H1 (cell line): Measurements from ENCODE around the gene TEAD1. TPM values are rescaled to one million over a fixed set of nuclear protein-coding genes. Genes with fewer than 3 reads are reported as not detected.

ENCODE experiments used
- CBX8 ChIP-seq: fragments of 300-800, 300-1000 bp; sonication (generic); IDR thresholded peaks from 2 replicates; pipeline ENCODE4 v1.7.1; 2016; ENCODE audit warnings: low read depth, low read length, borderline replicate concordance
- SIN3A ChIP-seq, 2 experiments: IDR thresholded peaks in 1 of 2; conservative IDR thresholded peaks in 1 of 2; 2 replicates each; pipeline ENCODE4 v1.6.1; 2011 to 2012; ENCODE audit warnings: low read length in 2 of 2, improper control_type of control experiment in 1 of 2, low read depth in 1 of 2, mild to moderate bottlenecking in 1 of 2
- SUZ12 ChIP-seq: fragments of 200-600 bp; sonication (generic); IDR thresholded peaks from 2 replicates; pipeline ENCODE4 v1.6.1; 2012; ENCODE audit warnings: mild to moderate bottlenecking, inconsistent platforms, low read length, moderate library complexity, mixed read lengths
- TAF1 ChIP-seq: IDR thresholded peaks from 2 replicates; pipeline ENCODE4 v1.6.1; 2011; ENCODE audit warnings: mild to moderate bottlenecking, low read depth, low read length
- polyA plus RNA-seq, 7 experiments: library from polyadenylated mRNA; depleted of rRNA in 3 of 7; stranded (reverse) in 5 of 7; unstranded in 2 of 7; fragments of >200 nt in 5 of 7; fragments of 200-250 nt in 2 of 7; gene quantifications; 1 replicate in 5 of 7; 2 replicates in 1 of 7; 4 replicates in 1 of 7; pipeline versions ENCODE4 v1.2.1 to v1.2.3, GENCODE V29; 2011 to 2013; ENCODE audit warnings: missing spikeins in 2 of 7, mixed read lengths in 2 of 7
- total RNA-seq: library from RNA; stranded (reverse); fragmentation: NEBNext Ultra II Directional; extraction: Animal tissue kit (Norgen Biotek cat#: 25700); gene quantifications from 2 replicates; pipeline ENCODE4 v1.2.1, GENCODE V29; 2021
- TF ChIP-seq, protein P1 (sequence below), 3 experiments: IDR thresholded peaks; 1 replicate in 2 of 3; 2 replicates in 1 of 3; pipeline versions ENCODE4 v1.5.1 to v1.6.1; 2011; ENCODE audit warnings: low read length in 3 of 3, mild to moderate bottlenecking in 3 of 3, inconsistent platforms in 2 of 3, low read depth in 1 of 3, moderate library complexity in 1 of 3; ENCODE audit not compliant: insufficient read depth in 1 of 3; ENCODE audit errors: control extremely low read depth in 1 of 3

Gene TEAD1
- total and polyA plus RNA-seq, 2 of the 8 experiments (the other 6 are each of a cell fraction or from before 2014, with no cell fraction given): 15.6 to 67.4 TPM

DNA sequence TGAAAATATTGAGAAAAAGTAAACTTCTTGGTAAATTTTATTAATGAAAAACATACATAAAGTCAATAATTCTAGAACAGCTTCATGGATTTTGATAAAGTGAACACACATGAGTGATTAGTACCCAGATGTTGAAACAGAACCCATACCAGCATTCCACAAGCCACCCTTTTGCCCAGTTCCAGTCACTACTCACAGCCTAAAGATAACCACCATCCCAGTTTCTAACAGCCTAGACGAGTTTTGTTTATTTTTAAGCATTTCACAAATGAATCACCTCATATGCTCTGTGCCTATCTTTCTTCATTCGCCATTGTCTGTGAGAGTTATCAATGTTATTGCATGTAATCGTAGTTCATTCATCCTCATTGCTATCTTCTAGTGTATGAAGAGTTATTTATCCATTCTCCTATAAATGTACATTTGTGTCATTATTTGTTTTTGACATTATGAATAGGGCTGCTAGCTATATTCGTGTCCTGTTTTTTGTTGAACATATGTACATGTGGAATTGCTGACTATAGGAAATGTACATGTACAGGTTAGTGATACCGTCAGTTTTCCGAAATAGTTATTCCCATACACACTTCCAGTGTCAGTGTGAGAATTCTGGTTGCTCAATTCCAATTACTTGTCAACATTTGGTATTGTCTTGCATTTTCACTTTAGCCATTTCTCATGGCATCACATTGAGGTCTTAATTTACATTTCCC lies 44.5 kb upstream of the TEAD1 start (continued):
- no peak for TF ChIP-seq SUZ12
- TF ChIP-seq TAF1: no peak
- no peak for TF ChIP-seq SIN3A (conservative IDR thresholded peaks at IDR 0.05 in 1 of 2, IDR thresholded peaks at IDR 0.05 in 1 of 2; ENCODE audit: low read depth in 1 of 2, low read length in 2 of 2)
- TF ChIP-seq, protein P1, sequence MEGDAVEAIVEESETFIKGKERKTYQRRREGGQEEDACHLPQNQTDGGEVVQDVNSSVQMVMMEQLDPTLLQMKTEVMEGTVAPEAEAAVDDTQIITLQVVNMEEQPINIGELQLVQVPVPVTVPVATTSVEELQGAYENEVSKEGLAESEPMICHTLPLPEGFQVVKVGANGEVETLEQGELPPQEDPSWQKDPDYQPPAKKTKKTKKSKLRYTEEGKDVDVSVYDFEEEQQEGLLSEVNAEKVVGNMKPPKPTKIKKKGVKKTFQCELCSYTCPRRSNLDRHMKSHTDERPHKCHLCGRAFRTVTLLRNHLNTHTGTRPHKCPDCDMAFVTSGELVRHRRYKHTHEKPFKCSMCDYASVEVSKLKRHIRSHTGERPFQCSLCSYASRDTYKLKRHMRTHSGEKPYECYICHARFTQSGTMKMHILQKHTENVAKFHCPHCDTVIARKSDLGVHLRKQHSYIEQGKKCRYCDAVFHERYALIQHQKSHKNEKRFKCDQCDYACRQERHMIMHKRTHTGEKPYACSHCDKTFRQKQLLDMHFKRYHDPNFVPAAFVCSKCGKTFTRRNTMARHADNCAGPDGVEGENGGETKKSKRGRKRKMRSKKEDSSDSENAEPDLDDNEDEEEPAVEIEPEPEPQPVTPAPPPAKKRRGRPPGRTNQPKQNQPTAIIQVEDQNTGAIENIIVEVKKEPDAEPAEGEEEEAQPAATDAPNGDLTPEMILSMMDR (IDR thresholded peaks at IDR 0.05; ENCODE audit: control extremely low read depth in 1 of 3, insufficient read depth in 1 of 3, low read depth in 1 of 3, low read length in 3 of 3): no peak
- TF ChIP-seq CBX8: no peak
